ENCODE data around the gene SCRN1. TPM values are rescaled to one million over a fixed set of nuclear protein-coding genes. Genes with fewer than 3 reads are reported as not detected.

The SCRN1 gene
- total RNA-seq, 1 donor from 2014 or later, result 13.4 TPM

- H3K27ac ChIP-seq (replicated peaks), result no peak overlapping the region
Measured at GRCh38 chr7:29972315-29972669, 17.3 kb downstream of the SCRN1 start.

DNA sequence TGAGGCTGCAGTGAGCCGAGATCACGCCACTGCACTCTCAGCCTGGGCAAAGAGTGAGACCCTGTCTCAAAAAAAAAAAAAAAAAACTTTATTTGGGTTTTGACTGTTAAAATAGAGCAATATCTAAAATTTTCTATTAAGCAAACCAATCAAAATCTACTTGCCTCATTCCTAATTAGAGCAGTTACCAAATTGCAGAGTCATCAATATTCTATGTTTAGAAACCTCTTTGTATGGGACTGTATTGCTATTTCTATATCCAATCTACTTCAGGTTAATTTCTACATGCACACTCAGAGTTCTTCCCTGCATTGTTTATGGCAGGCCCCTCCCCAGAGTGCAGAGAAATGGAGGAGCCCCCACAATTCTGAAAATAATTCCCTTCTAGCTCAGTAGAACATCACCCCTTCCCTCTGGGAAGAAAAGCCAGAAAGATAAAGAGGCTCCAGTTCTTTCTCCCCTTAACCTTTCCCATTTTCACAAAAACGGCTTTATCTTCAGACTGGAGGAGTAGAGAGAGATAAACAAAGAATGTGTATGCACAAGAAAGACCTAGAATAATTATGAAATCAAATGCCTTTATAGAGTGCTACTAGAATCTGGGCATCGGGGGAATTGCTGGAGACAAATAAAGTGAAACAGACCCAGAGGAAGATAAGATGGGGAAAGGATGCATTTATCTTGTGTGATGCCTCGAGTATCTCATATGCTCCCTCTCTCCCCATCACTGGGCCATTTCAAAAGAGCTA, 17.9 kb downstream of the SCRN1 start:
- Histone ChIP-seq H3K9me3 (replicated peaks) (no peaks in the 10 kb centered on the region), H3K27me3 (ENCODE audit: low read depth) (no peaks in the 10 kb centered on the region), H3K27ac (replicated peaks) (no peak overlapping the region), H3K36me3 (peaks cover 14% of the 10 kb centered on the region), H3K4me1 (peaks cover 13% of the 10 kb centered on the region), H3K4me3 (no peak overlapping the region)
- intact Hi-C loops (cut with micrococcal nuclease), result no loop called here
- no peak for DNase-seq
- no peak for TF ChIP-seq CTCF (IDR thresholded peaks at IDR 0.05; ENCODE audit: borderline replicate concordance)

More at GRCh38 chr7:29972315-29972669, 17.3 kb downstream of the SCRN1 start:
- Histone ChIP-seq H3K4me3 (no peak overlapping the region), H3K27me3 (ENCODE audit: low read depth) (no peaks in the 10 kb centered on the region), H3K9me3 (replicated peaks) (no peaks in the 10 kb centered on the region), H3K36me3 (peaks cover 12% of the 10 kb centered on the region), H3K4me1 (peaks cover 17% of the 10 kb centered on the region)
- DNase-seq, result no peak
- intact Hi-C loops (cut with micrococcal nuclease), result no loop called here
- TF ChIP-seq CTCF (IDR thresholded peaks at IDR 0.05; ENCODE audit: borderline replicate concordance), result no peak

- no peak for DNase-seq
- Histone ChIP-seq H3K4me1 (peaks cover 8% of the 10 kb centered on the region), H3K4me3 (no peak overlapping the region), H3K9me3 (replicated peaks) (no peaks in the 10 kb centered on the region), H3K27me3 (ENCODE audit: low read depth) (no peaks in the 10 kb centered on the region), H3K27ac (replicated peaks) (no peak overlapping the region), H3K36me3 (peaks cover 14% of the 10 kb centered on the region)
- no peak for TF ChIP-seq CTCF (IDR thresholded peaks at IDR 0.05; ENCODE audit: borderline replicate concordance)
- intact Hi-C loops (cut with micrococcal nuclease), result no loop called here
Measured at GRCh38 chr7:29970158-29970557, 19.4 kb downstream of the SCRN1 start.

DNA sequence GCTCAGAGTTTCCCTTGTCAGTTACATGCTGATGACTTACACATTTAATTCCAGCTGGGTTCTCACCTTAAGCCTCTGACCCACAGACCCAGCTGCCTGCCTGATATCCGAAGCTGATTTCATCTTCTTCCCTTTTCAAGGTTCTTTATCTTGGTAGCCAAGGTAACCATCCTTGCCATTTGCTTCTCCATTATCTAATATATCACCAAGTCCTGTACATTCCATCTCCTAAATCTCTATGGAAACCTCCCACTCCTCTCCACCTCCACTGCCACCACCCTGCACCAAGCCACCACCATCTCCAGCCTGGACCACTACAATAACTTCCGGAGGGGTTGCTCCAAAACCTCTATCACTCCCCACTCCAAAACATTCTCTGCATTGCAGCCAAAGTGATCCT, 19.9 kb downstream of the SCRN1 start:
- Histone ChIP-seq H3K4me1 (peaks cover 8% of the 10 kb centered on the region), H3K9me3 (replicated peaks) (no peaks in the 10 kb centered on the region), H3K4me3 (no peak overlapping the region), H3K27ac (replicated peaks) (no peak overlapping the region), H3K36me3 (peaks cover 14% of the 10 kb centered on the region), H3K27me3 (ENCODE audit: low read depth) (no peaks in the 10 kb centered on the region)
- no peak for DNase-seq
- TF ChIP-seq CTCF (IDR thresholded peaks at IDR 0.05; ENCODE audit: borderline replicate concordance), result no peak
- intact Hi-C loops (cut with micrococcal nuclease), result no loop called here

DNA sequence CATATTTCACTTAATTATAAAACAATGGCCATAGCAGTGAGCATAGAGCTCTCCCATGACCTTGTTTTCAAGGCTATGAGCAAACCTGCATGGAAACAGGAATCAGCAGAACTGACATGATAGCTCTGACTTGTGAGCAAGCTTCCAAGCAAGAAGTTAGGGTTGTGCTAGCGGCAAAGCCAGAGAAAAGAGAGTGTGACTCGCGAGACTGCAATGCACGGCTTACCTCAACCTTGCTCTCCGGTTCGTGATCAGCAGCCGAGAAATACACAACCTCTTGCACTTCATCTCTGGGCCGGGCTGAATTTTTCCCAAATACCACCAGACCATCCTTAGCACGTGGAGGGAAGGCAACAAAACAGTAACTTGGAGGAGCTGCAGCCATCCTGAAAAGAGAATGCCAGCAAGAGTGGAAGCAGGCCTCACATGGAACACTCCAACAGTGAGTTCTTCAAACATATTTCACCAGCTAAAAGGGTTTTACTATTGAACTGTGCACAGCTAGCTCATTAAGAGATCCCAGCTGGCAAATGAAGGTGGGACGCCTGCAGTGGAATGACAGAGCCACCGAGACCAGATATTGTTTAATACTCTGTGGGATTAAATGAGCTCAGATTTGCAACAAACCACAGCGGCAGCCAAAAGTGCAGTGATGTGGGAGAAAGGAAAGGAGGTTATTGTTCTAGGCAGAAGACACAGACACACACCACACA, 20.8 kb downstream of the SCRN1 start:
- TF ChIP-seq CTCF (IDR thresholded peaks at IDR 0.05; ENCODE audit: borderline replicate concordance), result no peak
- Histone ChIP-seq H3K9me3 (replicated peaks) (no peaks in the 10 kb centered on the region), H3K27ac (replicated peaks) (no peak overlapping the region), H3K4me3 (no peak overlapping the region), H3K4me1 (peaks cover 8% of the 10 kb centered on the region), H3K36me3 (peaks cover 14% of the 10 kb centered on the region), H3K27me3 (ENCODE audit: low read depth) (no peaks in the 10 kb centered on the region)
- intact Hi-C loops (cut with micrococcal nuclease), result no loop called here
- DNase-seq, result no peak
